CD4-positive, alpha-beta T cell treated with Interleukin-10 for 1 hour (primary cell): Measurements from ENCODE around the gene CGB7.
"Not testable (repeated sequence)": the region's sequence is repeated elsewhere in the genome, so short reads cannot be mapped to it uniquely, and the experiment has no call there.

Source experiments
- DNase-seq: peaks from one replicate; pipeline ENCODE4 v3.0.0-alpha.2; 2020

CGB7 gene

DNA sequence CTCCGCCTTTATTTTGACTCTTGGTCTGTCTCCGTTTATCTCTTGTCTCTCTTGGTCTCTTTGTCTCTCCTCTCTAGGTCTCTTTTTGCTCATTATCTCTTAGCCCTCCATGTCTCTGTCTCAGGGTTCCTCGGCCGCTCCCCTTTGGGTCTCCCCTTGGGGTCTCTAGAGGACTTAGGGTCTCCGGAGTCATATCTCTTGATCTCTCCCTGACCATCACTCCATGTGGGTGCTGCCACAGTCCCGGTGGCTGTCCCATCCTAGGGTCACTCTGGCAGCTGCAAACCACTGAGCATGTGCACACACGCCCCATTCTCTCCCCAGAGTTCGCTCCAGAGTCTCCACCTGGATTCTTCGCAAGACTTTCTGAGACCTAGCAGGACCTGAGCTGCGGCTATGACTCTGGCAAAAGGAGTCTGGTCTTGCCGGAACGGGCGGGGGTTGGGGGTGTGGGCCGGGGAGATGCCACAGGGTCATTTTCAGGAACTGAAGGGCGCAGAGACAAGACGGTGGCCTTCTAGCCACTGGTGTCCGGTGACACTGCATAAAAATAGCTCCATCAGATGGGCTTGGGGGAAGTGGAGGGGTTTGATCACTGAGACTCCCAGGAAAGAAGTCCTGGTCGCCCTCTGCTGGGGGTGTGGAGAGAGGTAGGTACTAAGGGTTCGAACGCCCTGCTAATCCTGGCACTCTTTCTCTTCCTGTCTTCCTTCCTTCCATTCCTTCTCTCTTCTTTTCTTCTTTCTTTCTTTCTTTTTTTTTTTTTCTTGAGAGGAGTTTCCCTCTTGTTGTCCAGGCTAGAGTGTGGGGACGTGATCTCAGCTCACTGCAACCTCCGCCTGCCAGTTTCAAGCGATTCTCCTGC is 16.2 kb upstream of the CGB7 start:
- DNase-seq: no peak

- peak; percentile 20 for DNase-seq
Measured at GRCh38 chr19:49071860-49072547, 14.5 kb upstream of the CGB7 start.

DNA sequence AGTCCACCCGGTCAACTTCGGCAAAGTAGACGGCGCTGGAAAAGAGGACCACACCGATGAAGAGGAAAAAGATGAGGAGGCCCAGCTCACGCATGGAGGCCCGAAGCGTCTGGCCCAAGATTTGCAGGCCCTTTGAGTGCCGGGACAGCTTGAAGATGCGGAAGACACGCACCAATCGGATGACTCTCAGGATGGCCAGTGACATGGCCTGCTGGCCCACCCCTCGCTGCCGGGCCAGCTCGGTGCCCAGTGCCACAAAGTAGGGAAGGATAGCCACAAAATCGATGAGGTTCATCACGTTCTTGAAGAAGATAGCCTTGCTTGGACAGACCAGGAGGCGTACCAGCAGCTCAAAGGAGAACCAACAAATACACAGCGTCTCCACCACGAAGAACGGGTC is 12.9 kb upstream of the CGB7 start:
- DNase-seq: no peak

- DNase-seq: no peak
Measured at GRCh38 chr19:49069026-49069425, 11.5 kb upstream of the CGB7 start.

GRCh38 chr19:49067554-49067953 is 10.0 kb upstream of the CGB7 start:
- DNase-seq: no peak

DNA sequence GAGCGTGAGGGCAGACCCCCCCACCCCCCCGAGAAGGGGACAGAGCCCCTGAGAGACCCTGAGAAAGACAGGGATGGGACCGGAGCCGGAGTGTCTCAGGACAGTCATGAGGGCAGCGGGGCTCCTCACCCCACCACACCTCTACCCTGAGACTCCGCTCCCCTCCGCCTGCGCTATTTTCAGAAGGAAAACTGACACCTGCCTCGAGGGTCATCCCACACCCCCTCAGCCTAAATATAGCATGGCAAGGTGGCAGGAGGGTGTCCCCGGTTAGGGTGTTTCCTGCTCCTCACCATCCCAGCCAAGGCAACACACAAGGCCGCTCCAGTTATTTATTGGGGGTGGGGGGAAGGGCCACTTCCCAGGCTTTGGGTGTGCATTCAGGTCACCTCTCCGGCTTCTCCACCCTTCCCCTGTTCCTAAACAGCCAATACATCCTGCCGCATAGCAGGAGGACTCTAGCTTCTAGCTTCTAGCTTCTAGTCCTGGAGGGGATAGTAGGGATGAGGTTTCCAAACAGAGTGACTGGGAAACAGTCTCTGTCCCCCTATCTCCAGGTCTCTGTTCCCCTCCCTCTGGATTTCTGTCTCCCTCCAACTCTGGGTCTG is 8.5 kb upstream of the CGB7 start:
- DNase-seq: no peak

GRCh38 chr19:49064768-49065611 is 7.4 kb upstream of the CGB7 start, which contains the start of gene NTF4:
TSS of gene NTF4 (minus strand) at chr19:49064818. CDS start at chr19:49061997, 2,821 bp downstream.
- no peak for DNase-seq

GRCh38 chr19:49064029-49064629 is 6.6 kb upstream of the CGB7 start:
- DNase-seq: no peak

DNA sequence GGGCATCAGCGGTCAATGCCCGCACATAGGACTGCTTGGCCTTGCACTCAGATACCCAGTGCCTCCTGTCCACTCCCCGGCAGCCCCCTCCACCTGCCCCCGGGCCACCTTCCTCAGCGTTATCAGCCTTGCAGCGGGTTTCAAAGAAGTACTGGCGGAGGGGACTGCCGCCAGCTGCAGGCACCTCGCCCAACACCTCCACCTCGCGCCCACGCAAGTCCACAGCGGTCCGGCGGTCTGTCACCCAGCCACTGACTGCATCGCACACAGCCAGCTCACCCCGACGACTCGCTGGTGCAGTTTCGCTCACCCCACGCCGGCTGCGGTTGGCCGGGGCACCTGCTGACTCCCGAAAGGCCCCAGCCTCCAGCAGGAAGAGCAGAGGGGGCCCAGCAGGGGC is 3.9 kb upstream of the CGB7 start:
- DNase-seq: no peak

GRCh38 chr19:49061000-49061399 is 3.5 kb upstream of the CGB7 start:
- no peak for DNase-seq

DNA sequence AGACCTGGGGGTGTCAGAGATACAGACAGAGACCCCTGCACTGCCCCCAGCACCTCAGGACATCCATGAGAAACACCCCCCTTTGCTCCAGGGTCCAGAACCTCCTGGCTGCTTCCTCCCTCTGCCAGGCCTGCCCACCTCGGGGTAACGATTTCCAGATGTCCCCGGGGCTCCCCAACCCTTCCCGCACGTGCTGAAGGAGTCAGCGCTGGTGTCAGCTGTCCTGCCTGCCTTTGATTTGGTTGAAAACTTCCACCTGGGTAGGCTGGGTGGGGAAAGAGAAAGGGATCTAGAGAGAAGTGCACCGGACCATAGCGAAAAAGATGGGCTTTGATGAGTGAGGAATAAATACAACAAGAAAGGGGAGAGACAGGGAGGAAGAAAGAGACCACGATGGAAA is 1.5 kb upstream of the CGB7 start:
- DNase-seq: no peak

- DNase-seq: no peak
Measured at GRCh38 chr19:49058562-49058961, 1.0 kb upstream of the CGB7 start.

GRCh38 chr19:49056902-49057596 is 500 bp downstream of the CGB7 start:
- DNase-seq: not testable (repeated sequence)

DNA sequence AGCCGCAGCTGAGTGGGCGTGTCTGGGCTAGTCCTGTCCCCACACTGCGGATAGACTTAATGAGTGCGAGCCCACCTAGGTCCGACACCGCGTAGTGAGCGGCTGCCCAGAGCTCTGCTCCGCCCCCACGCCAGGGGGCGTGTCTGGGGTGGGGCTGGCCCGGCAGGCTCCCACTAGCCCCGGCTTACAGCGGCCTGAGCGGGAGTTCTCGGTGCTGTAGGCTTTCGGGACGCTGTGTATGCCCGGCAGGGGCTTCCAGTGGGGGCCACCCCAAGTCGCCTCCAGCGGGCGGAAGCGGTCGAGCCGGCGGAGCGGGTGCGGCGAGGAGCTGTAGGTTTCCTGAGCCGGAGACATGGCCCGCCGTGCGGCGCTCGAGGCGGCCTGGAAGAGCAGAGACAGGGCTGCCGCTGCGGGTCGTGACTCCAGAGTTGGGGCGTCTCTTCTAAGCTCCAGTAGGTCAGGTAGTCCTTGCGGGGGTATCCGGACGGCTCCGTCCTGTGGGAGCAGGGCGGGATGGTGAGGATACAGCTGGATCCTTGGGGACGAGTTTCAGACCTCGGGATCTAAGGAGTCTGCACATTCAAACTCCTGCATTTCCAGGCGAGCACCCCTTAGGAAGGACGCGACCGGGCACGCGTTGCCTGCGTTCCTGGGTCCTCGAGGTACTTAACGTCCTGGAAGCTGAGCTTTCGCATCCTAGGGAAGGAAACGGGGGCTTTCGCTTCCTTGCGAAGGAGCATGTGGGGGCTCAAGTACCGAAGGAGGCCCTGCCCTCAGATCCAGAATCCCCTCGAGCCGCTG is 1.2 kb downstream of the CGB7 start:
- DNase-seq: peak; percentile 51

GRCh38 chr19:49050376-49051033 is 7.0 kb downstream of the CGB7 start:
- DNase-seq: not testable (repeated sequence)

DNA sequence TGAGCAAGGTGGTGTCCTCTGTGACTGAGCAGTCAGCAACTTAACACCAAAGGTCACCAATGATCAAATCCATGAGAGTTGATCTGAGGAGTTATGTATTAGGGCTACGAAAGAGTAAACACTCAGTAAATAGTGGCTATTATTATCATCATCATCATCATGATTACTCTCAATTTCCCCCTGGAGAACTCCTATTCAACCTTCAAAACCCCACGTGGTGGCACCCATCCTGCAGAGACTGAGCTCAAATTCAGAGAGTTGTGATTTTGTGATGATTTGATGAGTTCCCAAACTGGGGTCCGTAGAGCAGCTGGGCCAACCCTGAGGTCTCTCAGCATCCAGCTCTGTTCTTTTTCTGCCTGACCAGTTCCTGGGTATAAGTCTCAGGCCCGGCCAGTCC is 7.7 kb downstream of the CGB7 start:
- DNase-seq: not testable (repeated sequence)

GRCh38 chr19:49049011-49049410 is 8.5 kb downstream of the CGB7 start, which contains the start of gene CGB8:
TSS of gene CGB8 (minus strand) at chr19:49049111. CDS start at chr19:49048739, 372 bp downstream.
- DNase-seq: not testable (repeated sequence)

DNA sequence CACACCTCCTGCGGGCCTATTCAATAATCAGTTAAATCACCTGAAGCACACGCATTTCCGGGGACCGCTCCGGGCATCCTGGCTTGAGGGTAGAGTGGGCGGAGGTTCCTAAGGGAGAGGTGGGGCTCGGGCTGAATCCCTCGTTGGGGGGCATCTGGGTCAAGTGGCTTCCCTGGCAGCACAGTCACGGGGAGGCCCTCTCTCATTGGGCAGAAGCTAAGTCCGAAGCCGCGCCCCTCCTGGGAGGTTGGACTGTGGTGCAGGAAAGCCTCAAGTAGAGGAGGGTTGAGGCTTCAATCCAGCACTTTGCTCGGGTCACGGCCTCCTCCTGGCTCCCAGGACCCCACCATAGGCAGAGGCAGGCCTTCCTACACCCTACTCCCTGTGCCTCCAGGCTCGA is 14.0 kb downstream of the CGB7 start, which contains the start of gene CGB5:
CGB5 (plus strand) TSS at position 301 of the 400 bp plus-strand sequence. CDS start 362 bp downstream, outside the sequence.
- DNase-seq: not testable (repeated sequence)

GRCh38 chr19:49042666-49043065 is 14.9 kb downstream of the CGB7 start:
- DNase-seq: not testable (repeated sequence)

- no peak for DNase-seq
Measured at GRCh38 chr19:49042177-49042576, 15.4 kb downstream of the CGB7 start.
